ENCODE data around the gene DLL3.

- TF ChIP-seq CTCF (IDR thresholded peaks at IDR 0.05), result no peak
- no peak for TF ChIP-seq POLR2A (IDR thresholded peaks at IDR 0.05; ENCODE audit: low read length)
- no peak for TF ChIP-seq HEYL (CRISPR knock-in tag; IDR thresholded peaks at IDR 0.05)
- TF ChIP-seq CHD2 (IDR thresholded peaks at IDR 0.05; ENCODE audit: low read length, partially characterized antibody), result no peak
- no peak for TF ChIP-seq EP300 (IDR thresholded peaks at IDR 0.05)
- TF ChIP-seq SMC3 (IDR thresholded peaks at IDR 0.05), result no peak
- TF ChIP-seq RFX5 (IDR thresholded peaks at IDR 0.05), result no peak
These were observed 2.6 kb downstream of the DLL3 start for GRCh38 chr19:39501340-39501739.
